HG03066 (cell line): ENCODE measurements around the gene NF2.

Source experiments
- ATAC-seq: cut with Tn5 transposase; IDR thresholded peaks from one replicate; pipeline ENCODE4 v1.9.1; 2021; ENCODE audit warnings: low read depth; ENCODE audit not compliant: unreplicated experiment

The NF2 gene

DNA sequence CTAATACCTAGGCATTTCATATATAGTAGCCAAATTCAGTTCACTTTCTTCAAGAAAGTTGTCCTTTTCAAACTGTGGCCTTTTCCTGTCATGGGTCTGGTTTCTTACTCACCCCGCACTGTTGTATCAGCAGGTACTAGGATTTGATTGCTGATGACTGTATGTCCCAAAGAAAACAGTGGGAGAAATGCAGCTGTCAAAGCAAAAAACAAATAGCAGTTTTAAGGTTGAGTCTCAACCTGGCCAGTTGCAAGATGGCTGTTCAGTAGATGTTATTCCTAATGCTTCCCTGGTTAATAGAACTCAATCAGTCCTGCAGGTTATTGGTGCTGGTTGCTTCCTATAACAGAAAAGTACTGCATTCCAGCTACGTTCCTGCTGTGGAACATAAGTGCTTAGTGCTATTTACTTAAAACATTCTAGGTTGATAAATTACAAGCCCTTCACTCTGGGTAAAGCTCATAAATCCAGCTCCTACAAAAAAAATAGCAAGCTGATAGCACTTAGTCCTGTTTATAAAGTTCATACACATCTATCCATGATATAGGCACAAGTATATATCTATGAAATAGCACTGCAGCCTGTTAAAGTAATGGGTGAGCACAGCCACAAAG is 26.6 kb downstream of the NF2 start:
- ATAC-seq: no peak

GRCh38 chr22:29630987-29631386 is 27.6 kb downstream of the NF2 start:
- no peak for ATAC-seq

- ATAC-seq: no peak
Observed at GRCh38 chr22:29631725-29632124, 28.3 kb downstream of the NF2 start.

- ATAC-seq: no peak
Observed at GRCh38 chr22:29632672-29633071, 29.2 kb downstream of the NF2 start.

DNA sequence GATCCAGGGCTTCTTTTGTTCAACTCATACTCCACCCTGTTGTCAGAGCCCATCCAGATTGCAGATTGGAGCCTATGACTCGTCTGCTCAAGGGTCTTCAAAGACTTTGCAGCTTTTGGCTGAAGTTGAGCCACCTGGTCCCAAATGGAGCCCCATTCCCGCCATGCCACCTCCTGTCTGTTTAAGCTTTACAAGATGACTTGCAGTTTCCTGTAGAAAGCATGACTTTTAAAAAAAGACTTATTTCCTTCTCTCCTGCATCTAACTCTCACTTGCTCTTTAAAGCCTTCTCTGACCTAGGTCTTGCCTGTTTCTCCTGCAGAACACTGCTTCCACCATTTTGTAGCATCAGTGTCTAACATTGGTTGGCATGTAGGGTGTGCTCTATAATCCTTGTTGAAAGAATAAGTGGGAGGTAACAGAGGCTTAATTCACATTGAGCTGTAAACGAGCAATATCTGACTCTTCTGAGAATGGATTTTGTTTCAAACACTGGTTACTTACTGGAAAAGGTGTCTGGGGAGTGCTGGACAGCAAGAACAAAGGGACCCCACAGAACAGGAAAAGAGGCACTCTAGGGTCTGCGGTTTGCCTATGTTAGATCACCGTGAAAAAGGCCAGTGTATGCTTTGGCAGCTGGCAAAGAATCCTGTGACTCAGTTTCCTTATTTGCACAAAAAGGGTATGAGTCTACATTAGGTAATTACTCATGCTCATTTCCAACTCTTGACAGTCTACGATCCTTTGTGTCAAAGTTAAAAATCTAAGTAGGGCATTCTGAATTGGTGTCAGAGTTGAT is 30.3 kb downstream of the NF2 start:
- ATAC-seq: no peak

GRCh38 chr22:29634847-29635246 is 31.4 kb downstream of the NF2 start:
- ATAC-seq: no peak

DNA sequence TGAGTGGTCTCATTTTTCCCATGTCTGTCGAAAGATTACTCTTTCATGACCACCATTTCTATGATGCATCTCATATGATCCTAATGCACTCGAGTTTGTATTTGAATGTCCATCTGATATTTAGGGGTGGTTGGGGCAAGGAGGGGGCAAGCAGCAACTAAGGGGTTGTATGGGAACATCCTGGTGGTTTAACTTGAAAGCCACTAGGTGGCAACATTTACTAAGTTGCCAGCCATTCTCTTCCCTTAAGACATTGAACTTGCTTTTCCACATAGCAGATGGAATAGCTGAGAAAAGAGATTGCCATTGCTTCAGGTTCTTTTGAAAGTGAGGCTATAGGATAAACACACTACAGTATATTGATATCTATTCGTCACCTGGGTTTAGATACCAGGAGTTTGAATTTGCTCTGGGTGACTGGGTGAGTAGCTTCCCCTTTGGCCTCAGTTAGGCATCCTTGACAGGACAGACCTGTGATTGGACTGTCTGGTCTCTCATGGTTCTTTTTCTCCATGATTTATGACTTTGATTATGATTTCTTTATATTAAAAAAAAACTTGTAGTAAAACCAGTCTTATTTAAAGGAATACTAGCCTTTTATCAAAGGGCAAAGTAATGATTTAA is 32.4 kb downstream of the NF2 start:
- no peak for ATAC-seq

GRCh38 chr22:29636751-29637150 is 33.3 kb downstream of the NF2 start:
- ATAC-seq: no peak

DNA sequence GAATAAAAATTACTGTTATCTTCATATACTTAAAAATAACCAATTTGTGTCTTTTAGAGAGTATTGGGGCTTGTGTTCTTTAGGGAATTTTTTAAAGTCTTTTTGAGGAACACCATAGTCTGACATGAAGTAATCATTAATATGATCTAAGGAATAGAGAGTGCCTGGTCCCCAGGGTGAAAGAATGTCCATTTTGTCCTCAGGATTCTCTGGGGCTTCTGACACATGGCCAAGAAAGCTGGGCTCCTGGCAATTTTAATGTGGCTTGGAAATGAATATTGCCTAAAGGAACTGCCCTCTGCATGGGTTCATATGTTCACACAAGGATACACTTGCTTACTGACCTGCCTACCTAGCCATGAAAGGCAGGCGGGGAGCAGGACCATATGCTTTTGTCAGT is 33.7 kb downstream of the NF2 start:
- ATAC-seq: no peak

DNA sequence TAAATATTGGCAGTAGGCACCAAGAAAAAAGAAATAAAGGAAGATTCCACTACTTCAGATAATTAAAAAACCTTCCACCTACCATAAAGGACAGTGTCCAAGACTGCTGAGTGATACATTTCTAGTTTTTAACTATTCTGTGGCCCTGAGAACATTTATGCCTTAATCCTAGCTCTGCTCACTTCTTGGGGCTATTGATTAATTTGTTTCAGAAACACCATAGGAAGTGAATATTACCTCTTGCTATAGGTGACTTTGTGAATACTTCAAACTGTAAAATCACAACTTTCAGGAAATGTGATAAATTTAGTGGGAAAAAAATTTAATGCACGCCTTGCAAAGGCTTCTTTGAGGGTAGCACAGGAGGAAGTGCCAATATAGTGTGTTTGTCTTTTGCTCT is 35.2 kb downstream of the NF2 start:
- ATAC-seq: no peak

- no peak for ATAC-seq
Observed at GRCh38 chr22:29639096-29639495, 35.7 kb downstream of the NF2 start.

DNA sequence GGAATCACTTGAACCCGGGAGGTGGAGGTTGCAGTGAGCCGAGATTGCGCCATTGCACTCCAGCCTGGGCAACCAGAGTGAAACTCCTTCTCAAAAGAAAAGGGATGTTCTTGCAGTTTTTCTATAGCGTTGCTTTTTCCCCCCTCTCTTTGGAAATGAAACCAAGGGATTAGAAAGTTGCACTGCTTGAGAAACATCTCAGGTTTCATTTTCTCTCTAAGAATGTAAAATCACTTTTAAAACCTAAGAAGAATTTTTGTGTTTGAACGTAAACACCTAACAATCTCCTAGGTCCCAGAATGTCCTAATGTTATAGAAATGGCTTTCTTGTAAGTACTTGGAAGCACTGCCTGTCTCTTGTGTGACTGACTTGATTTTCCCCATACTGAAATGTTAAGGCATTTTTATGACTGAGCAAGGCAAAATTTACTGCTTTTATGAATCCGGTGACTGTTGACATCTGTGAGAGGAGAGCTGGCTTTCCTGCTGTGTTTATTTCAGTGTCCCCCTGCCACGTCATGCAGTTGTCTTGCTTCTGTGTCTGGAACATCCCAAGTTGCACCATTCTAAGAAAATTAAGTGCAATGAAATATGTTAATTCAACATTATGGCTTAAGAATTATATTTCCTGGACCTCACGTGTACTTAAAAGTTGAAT is 37.7 kb downstream of the NF2 start:
- ATAC-seq: no peak

DNA sequence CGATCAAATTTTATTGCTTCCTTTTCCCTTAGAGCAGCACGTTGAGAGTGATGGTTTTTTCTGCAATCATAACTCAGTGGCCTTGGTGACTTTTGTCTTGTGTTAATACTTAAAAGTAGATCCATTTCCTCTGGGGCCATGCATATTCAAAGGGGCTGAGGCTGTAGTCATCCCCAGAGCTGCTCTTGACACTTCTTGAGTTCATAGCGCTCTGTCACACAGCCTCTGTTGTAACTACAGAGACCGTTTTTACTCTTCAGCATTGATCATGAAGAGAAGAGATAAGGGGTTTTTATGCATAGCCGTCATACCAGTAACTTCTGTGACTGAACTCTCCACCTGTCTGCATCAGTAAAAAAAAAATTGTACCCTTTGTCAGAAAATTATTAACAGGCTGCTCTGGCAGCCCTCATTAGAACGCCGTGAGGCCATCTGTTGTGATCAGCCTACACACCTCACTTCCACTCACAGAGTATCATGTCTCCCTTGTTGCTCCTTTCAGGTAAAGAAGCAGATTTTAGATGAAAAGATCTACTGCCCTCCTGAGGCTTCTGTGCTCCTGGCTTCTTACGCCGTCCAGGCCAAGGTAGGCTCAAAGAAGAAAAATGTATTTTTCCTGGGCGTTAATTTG is 38.4 kb downstream of the NF2 start:
- ATAC-seq: no peak

- ATAC-seq: no peak
Observed at GRCh38 chr22:29642694-29643093, 39.3 kb downstream of the NF2 start.

DNA sequence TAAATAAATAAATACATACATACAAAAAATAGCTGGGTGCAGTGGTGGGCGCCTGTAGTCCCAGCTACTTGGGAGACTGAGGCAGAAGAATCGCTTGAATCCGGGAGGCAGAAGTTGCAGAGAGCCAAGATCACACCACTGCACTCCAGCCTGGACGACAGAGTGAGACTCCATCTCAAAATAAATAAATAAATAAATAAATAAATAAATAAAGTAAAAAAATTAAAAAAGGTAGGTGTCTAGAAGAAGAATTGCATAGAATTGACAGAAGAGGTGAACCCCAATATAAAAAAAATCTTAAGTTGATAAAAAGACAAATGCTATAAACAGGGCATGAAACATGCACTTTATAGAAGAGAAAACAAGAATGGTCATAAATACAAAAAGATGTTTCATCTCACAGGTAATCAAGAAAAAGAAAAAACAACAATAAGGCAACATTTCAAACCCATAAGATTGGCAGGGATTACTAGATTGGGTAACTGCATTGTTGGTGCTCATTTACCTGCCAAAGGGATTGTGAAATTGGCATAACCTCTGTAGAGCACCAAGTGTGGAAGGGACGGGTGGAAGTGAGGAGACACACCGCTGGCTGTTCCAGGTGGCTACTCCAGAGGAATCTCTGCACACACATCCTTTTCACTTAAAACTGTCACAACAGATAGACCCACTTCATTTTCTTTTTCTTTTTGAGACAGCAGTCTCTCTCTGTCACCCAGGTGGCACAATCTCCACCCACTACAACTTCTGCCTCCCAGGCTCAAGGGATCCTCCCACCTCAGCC is 44.7 kb downstream of the NF2 start:
- no peak for ATAC-seq

DNA sequence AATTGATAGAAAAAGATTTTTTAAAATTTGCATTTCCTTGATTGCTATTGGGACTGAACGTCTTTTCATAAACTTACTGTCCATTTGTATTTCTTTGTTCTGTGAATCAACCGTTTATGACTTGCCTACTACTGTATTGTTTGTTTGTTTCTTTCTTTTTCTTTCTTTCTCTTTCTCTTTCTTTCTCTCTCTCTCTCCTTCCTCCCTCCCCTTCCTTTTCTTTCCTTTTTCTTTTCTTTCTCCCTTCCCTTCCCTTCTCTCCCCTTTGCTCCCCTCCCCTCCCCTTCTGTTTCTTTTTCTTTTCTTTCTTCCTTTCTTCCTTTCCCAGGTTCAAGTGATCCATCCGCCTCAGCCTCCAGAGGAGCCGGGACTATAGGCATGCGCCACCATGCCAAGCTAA is 46.9 kb downstream of the NF2 start:
- no peak for ATAC-seq

DNA sequence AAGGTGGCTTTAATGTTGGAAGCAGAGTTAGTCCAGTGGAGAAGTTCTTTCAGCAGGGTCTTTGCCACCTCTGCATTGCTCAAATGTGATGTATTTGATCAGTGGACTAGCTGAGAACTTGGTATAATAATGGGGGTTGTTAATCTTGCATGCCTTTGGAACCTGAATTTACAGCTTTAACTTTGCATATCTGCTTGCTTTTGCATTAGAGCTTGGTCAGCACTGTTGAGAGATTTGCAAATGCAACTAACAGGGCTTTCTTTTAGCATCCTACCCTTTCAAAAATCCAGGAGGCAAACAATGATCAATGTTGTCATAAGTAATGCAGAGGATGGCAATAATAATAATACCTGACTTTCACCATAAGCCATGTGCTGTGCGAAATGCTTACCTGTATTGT is 48.2 kb downstream of the NF2 start:
- no peak for ATAC-seq

- ATAC-seq: no peak
Observed at GRCh38 chr22:29654420-29654819, 51.0 kb downstream of the NF2 start.

DNA sequence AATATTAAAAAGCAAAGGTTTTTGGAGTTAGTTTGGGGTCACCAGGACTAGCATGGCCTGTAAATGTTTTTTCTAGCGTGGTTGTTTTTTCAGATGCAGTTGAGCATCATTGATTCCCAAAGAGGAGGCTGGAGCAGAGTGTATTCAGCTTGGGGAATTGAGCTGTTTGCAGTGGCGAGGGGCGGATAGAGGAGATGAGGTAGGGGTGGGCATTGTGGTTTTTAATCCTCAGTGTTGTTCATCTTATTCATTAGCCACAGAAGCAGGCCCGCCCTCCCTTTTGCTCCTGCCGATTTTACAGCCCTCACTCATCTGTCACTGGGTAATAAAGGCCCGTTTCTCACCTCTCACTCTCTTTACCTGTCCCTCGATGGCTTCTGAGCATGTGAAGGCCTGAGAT is 51.4 kb downstream of the NF2 start:
- no peak for ATAC-seq

- no peak for ATAC-seq
Observed at GRCh38 chr22:29658176-29658575, 54.7 kb downstream of the NF2 start.
